ENCODE results near the gene BBX. TPM values are rescaled to one million over a fixed set of nuclear protein-coding genes. Genes with fewer than 3 reads are reported as not detected.

The BBX gene
- total and polyA plus RNA-seq, 2 of the 13 experiments (the other 11 are each of a cell fraction or from before 2014, with no cell fraction given): 13.7 to 23.2 TPM

DNA sequence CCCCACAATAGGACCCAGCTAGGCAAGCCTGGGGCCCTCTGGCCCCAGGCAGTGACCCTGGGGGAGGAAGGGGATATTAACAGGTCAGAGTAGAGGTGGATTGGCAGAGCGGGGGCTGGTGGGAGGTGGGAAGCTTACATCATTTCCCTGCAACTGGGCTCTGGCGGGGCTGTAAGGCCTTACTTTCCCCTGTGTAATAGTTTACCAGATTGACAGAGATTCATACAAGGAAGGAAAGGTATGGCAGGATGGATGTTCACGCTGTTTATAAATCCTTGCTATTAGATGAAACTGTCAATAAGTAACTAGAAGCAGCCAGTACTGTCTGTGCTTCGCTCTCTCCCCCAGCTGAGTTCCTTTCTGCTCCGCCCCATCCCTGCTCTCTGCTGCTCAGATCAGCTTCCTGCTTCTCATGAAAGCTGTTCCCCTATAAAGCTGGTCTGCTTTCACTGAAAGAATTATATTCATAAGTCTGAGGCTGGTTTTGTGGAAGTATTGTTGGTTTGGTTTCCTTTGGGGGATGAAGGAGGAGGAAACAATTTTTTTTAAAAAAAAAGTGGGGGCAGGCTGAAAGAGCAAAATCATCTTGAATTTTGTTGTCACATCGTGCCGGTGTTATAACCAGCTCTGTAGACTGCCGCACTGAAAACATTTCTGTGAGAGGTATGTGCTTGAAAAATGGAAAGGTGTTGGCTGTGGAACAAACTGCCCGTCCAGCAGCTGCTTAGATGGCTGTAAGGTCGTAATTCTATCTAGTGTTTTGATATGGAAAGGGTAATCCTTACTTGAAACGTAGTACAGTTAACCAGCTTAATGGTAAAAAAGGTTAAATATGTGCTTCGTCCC is 76.4 kb downstream of the BBX start (continued):
- TF ChIP-seq, protein P1, sequence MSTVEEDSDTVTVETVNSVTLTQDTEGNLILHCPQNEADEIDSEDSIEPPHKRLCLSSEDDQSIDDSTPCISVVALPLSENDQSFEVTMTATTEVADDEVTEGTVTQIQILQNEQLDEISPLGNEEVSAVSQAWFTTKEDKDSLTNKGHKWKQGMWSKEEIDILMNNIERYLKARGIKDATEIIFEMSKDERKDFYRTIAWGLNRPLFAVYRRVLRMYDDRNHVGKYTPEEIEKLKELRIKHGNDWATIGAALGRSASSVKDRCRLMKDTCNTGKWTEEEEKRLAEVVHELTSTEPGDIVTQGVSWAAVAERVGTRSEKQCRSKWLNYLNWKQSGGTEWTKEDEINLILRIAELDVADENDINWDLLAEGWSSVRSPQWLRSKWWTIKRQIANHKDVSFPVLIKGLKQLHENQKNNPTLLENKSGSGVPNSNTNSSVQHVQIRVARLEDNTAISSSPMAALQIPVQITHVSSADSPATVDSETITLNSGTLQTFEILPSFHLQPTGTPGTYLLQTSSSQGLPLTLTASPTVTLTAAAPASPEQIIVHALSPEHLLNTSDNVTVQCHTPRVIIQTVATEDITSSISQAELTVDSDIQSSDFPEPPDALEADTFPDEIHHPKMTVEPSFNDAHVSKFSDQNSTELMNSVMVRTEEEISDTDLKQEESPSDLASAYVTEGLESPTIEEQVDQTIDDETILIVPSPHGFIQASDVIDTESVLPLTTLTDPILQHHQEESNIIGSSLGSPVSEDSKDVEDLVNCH (CRISPR knock-in tag; IDR thresholded peaks at IDR 0.05): no peak
- TF ChIP-seq GABPA (IDR thresholded peaks at IDR 0.05; ENCODE audit: low read depth, low read length) (no peak), GABPA (CRISPR knock-in tag; IDR thresholded peaks at IDR 0.05; ENCODE audit: low read depth) (peak; percentile 47; the same call in 1 of the 2 replicates), ZNF234 (CRISPR knock-in tag; conservative IDR thresholded peaks at IDR 0.05) (no peak), ZNF136 (CRISPR knock-in tag; IDR thresholded peaks at IDR 0.05; ENCODE audit: low read depth) (no peak), ZEB1 (IDR thresholded peaks at IDR 0.05; ENCODE audit: insufficient replicate concordance, low read depth) (no peak), ZNF329 (CRISPR knock-in tag; IDR thresholded peaks at IDR 0.05; ENCODE audit: low read depth) (no peak), RNF2 (conservative IDR thresholded peaks at IDR 0.05; ENCODE audit: low read depth) (no peak), ATF7 (IDR thresholded peaks at IDR 0.05) (no peak), ATF7 (CRISPR knock-in tag; IDR thresholded peaks at IDR 0.05) (no peak), ZNF235 (CRISPR knock-in tag; IDR thresholded peaks at IDR 0.05; ENCODE audit: borderline replicate concordance) (no peak), EEA1 (CRISPR knock-in tag; IDR thresholded peaks at IDR 0.05; ENCODE audit: borderline replicate concordance) (no peak), KMT2A (CRISPR knock-in tag; IDR thresholded peaks at IDR 0.05) (peak; percentile 69; the same call in 1 of the 2 replicates), RAD51 (IDR thresholded peaks at IDR 0.05; ENCODE audit: borderline replicate concordance) (no peak), MIXL1 (CRISPR knock-in tag; IDR thresholded peaks at IDR 0.05) (peak; percentile 53; the same call in 1 of the 2 replicates), HCFC1 (IDR thresholded peaks at IDR 0.05; ENCODE audit: low read depth, low read length) (no peak), ZNF549 (CRISPR knock-in tag; IDR thresholded peaks at IDR 0.05) (no peak), ZNF121 (CRISPR knock-in tag; IDR thresholded peaks at IDR 0.05) (no peak), SIN3B (IDR thresholded peaks at IDR 0.05; ENCODE audit: low read length) (no peak)
- TF ChIP-seq, protein P2, sequence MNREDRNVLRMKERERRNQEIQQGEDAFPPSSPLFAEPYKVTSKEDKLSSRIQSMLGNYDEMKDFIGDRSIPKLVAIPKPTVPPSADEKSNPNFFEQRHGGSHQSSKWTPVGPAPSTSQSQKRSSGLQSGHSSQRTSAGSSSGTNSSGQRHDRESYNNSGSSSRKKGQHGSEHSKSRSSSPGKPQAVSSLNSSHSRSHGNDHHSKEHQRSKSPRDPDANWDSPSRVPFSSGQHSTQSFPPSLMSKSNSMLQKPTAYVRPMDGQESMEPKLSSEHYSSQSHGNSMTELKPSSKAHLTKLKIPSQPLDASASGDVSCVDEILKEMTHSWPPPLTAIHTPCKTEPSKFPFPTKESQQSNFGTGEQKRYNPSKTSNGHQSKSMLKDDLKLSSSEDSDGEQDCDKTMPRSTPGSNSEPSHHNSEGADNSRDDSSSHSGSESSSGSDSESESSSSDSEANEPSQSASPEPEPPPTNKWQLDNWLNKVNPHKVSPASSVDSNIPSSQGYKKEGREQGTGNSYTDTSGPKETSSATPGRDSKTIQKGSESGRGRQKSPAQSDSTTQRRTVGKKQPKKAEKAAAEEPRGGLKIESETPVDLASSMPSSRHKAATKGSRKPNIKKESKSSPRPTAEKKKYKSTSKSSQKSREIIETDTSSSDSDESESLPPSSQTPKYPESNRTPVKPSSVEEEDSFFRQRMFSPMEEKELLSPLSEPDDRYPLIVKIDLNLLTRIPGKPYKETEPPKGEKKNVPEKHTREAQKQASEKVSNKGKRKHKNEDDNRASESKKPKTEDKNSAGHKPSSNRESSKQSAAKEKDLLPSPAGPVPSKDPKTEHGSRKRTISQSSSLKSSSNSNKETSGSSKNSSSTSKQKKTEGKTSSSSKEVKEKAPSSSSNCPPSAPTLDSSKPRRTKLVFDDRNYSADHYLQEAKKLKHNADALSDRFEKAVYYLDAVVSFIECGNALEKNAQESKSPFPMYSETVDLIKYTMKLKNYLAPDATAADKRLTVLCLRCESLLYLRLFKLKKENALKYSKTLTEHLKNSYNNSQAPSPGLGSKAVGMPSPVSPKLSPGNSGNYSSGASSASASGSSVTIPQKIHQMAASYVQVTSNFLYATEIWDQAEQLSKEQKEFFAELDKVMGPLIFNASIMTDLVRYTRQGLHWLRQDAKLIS (CRISPR knock-in tag; IDR thresholded peaks at IDR 0.05): no peak
- TF ChIP-seq, protein P3, sequence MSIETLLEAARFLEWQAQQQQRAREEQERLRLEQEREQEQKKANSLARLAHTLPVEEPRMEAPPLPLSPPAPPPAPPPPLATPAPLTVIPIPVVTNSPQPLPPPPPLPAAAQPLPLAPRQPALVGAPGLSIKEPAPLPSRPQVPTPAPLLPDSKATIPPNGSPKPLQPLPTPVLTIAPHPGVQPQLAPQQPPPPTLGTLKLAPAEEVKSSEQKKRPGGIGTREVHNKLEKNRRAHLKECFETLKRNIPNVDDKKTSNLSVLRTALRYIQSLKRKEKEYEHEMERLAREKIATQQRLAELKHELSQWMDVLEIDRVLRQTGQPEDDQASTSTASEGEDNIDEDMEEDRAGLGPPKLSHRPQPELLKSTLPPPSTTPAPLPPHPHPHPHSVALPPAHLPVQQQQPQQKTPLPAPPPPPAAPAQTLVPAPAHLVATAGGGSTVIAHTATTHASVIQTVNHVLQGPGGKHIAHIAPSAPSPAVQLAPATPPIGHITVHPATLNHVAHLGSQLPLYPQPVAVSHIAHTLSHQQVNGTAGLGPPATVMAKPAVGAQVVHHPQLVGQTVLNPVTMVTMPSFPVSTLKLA (IDR thresholded peaks at IDR 0.05): no peak
- TF ChIP-seq, protein P4, sequence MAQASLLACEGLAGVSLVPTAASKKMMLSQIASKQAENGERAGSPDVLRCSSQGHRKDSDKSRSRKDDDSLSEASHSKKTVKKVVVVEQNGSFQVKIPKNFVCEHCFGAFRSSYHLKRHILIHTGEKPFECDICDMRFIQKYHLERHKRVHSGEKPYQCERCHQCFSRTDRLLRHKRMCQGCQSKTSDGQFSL (CRISPR knock-in tag; IDR thresholded peaks at IDR 0.05): no peak
- TF ChIP-seq, protein P5, sequence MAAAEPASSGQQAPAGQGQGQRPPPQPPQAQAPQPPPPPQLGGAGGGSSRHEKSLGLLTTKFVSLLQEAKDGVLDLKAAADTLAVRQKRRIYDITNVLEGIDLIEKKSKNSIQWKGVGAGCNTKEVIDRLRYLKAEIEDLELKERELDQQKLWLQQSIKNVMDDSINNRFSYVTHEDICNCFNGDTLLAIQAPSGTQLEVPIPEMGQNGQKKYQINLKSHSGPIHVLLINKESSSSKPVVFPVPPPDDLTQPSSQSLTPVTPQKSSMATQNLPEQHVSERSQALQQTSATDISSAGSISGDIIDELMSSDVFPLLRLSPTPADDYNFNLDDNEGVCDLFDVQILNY (CRISPR knock-in tag; conservative IDR thresholded peaks at IDR 0.05): no peak
